ENCODE data around the gene CMSS1. TPM values are rescaled to one million over a fixed set of nuclear protein-coding genes. Genes with fewer than 3 reads are reported as not detected.

CMSS1 gene
- total RNA-seq, 1 experiment from 2014 or later = 64.1 TPM

DNA sequence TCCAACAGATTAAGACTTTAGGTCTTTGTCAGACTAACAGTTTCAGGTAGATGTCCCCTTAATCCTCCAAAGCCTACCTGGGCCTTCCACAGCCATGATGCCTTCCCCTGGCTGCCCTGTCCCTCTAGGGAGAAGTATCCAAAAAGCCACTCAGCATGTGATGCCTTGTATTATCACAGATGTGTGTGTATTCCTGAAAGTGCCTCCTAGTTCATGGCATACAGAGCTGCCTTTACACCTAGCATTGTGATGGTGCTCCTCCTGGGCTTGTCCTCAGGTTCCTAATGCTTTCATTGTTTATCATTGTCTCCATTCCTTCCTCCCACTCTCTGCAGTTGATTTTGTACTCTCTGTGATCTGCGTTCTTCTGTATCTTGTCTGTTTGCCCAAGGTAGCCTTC lies 43.6 kb downstream of the CMSS1 start:
- BruUV-seq (replicated peaks) = no TSS peak
- H3K79me2 ChIP-seq (ENCODE audit: insufficient read depth, low read length) = peaks cover 3% of the 10 kb centered on the region; the same call in 1 of the 2 replicates
- no peaks in the 10 kb centered on the region for H3K36me3 ChIP-seq (ENCODE audit: control insufficient read depth in 1 of 2, insufficient read depth in 2 of 2, low read length in 2 of 2)
- intact Hi-C loops (cut with micrococcal nuclease) = no loop called here
- H2AFZ ChIP-seq (ENCODE audit: low read depth, low read length, poor library complexity, severe bottlenecking) = no peak overlapping the region
- POLR2A ChIA-PET = no interaction called here
- no peak overlapping the region for H3K4me2 ChIP-seq (ENCODE audit: low read length)
- RAD21 ChIA-PET (ENCODE audit: low non-redundant PET in 1 of 2, low total read pairs in 2 of 2, uncharacterized antibody in 2 of 2, unreplicated experiment in 2 of 2) = no interaction called here
- H3K9ac ChIP-seq (ENCODE audit: low read length) = no peak overlapping the region
- no peaks in the 10 kb centered on the region for H3K9me2 ChIP-seq (ENCODE audit: insufficient read depth)
- H3K4me3 ChIP-seq (replicated peaks in 1 of 2; ENCODE audit: low read depth in 1 of 2, low read length in 2 of 2) = no peak overlapping the region
- no peak for DNase-seq (ENCODE audit: low read depth, low spot score)
- no peak overlapping the region for H3K27ac ChIP-seq (ENCODE audit: low read depth, low read length)
- no peaks in the 10 kb centered on the region for H3K27me3 ChIP-seq (ENCODE audit: insufficient read depth, low read length)
- ATAC-seq = no peak
- no peaks in the 10 kb centered on the region for H4K20me1 ChIP-seq (ENCODE audit: insufficient read depth)
- H3K9me3 ChIP-seq (ENCODE audit: control insufficient read depth in 1 of 2, insufficient read depth in 1 of 2, low read depth in 1 of 2, low read length in 2 of 2) = no peaks in the 10 kb centered on the region
- peaks cover 0 to 17% of the 10 kb centered on the region in 2 experiments; a peak in 2 of 4 replicates for H3K4me1 ChIP-seq (ENCODE audit: control insufficient read depth in 1 of 2, insufficient read depth in 2 of 2, low read length in 2 of 2)
- CTCF ChIA-PET = interaction anchor here (1.4 to 3.6 kb wide), 2 partner anchors 17 to 18 kb away, joined by 3 to 10 read pairs; no protein-coding TSS in a partner anchor
- TF ChIP-seq POLR2AphosphoS5 (IDR thresholded peaks at IDR 0.05; ENCODE audit: low read depth, low read length) (no peak), FOSL1 (IDR thresholded peaks at IDR 0.05; ENCODE audit: low read depth) (no peak), EZH2 (IDR thresholded peaks at IDR 0.05) (no peak), ZNF274 (IDR thresholded peaks at IDR 0.05; ENCODE audit: low read depth, low read length) (no peak), YY1 (IDR thresholded peaks at IDR 0.05; ENCODE audit: extremely low read depth, insufficient replicate concordance, low read depth, low read length) (no peak), RAD21 (IDR thresholded peaks at IDR 0.05; ENCODE audit: low read depth) (no peak), JUND (IDR thresholded peaks at IDR 0.05) (no peak), SRF (IDR thresholded peaks at IDR 0.05; ENCODE audit: low read depth) (no peak), TCF7L2 (IDR thresholded peaks at IDR 0.05; ENCODE audit: borderline replicate concordance, extremely low read depth, insufficient read depth, insufficient read length) (no peak), SP1 (IDR thresholded peaks at IDR 0.05; ENCODE audit: low read depth) (no peak), CBX3 (IDR thresholded peaks at IDR 0.05; ENCODE audit: low read depth) (no peak), SIN3A (IDR thresholded peaks at IDR 0.05; ENCODE audit: low read depth) (no peak), CEBPB (IDR thresholded peaks at IDR 0.05; ENCODE audit: low read depth) (no peak), EGR1 (IDR thresholded peaks at IDR 0.05; ENCODE audit: low read depth) (no peak)
- TF ChIP-seq, protein P1, sequence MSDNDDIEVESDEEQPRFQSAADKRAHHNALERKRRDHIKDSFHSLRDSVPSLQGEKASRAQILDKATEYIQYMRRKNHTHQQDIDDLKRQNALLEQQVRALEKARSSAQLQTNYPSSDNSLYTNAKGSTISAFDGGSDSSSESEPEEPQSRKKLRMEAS (IDR thresholded peaks at IDR 0.05) = no peak
- TF ChIP-seq, protein P2, sequence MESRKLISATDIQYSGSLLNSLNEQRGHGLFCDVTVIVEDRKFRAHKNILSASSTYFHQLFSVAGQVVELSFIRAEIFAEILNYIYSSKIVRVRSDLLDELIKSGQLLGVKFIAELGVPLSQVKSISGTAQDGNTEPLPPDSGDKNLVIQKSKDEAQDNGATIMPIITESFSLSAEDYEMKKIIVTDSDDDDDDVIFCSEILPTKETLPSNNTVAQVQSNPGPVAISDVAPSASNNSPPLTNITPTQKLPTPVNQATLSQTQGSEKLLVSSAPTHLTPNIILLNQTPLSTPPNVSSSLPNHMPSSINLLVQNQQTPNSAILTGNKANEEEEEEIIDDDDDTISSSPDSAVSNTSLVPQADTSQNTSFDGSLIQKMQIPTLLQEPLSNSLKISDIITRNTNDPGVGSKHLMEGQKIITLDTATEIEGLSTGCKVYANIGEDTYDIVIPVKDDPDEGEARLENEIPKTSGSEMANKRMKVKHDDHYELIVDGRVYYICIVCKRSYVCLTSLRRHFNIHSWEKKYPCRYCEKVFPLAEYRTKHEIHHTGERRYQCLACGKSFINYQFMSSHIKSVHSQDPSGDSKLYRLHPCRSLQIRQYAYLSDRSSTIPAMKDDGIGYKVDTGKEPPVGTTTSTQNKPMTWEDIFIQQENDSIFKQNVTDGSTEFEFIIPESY (IDR thresholded peaks at IDR 0.05; ENCODE audit: extremely low read depth, insufficient replicate concordance, low read length) = no peak
- TF ChIP-seq, protein P3, sequence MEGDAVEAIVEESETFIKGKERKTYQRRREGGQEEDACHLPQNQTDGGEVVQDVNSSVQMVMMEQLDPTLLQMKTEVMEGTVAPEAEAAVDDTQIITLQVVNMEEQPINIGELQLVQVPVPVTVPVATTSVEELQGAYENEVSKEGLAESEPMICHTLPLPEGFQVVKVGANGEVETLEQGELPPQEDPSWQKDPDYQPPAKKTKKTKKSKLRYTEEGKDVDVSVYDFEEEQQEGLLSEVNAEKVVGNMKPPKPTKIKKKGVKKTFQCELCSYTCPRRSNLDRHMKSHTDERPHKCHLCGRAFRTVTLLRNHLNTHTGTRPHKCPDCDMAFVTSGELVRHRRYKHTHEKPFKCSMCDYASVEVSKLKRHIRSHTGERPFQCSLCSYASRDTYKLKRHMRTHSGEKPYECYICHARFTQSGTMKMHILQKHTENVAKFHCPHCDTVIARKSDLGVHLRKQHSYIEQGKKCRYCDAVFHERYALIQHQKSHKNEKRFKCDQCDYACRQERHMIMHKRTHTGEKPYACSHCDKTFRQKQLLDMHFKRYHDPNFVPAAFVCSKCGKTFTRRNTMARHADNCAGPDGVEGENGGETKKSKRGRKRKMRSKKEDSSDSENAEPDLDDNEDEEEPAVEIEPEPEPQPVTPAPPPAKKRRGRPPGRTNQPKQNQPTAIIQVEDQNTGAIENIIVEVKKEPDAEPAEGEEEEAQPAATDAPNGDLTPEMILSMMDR (IDR thresholded peaks at IDR 0.05 in 2 of 3, conservative IDR thresholded peaks at IDR 0.05 in 1 of 3; ENCODE audit: borderline replicate concordance in 1 of 3, insufficient read depth in 1 of 3, low read depth in 2 of 3, low read length in 2 of 3) = no peak
- TF ChIP-seq, protein P4, sequence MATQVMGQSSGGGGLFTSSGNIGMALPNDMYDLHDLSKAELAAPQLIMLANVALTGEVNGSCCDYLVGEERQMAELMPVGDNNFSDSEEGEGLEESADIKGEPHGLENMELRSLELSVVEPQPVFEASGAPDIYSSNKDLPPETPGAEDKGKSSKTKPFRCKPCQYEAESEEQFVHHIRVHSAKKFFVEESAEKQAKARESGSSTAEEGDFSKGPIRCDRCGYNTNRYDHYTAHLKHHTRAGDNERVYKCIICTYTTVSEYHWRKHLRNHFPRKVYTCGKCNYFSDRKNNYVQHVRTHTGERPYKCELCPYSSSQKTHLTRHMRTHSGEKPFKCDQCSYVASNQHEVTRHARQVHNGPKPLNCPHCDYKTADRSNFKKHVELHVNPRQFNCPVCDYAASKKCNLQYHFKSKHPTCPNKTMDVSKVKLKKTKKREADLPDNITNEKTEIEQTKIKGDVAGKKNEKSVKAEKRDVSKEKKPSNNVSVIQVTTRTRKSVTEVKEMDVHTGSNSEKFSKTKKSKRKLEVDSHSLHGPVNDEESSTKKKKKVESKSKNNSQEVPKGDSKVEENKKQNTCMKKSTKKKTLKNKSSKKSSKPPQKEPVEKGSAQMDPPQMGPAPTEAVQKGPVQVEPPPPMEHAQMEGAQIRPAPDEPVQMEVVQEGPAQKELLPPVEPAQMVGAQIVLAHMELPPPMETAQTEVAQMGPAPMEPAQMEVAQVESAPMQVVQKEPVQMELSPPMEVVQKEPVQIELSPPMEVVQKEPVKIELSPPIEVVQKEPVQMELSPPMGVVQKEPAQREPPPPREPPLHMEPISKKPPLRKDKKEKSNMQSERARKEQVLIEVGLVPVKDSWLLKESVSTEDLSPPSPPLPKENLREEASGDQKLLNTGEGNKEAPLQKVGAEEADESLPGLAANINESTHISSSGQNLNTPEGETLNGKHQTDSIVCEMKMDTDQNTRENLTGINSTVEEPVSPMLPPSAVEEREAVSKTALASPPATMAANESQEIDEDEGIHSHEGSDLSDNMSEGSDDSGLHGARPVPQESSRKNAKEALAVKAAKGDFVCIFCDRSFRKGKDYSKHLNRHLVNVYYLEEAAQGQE (IDR thresholded peaks at IDR 0.05; ENCODE audit: low read depth) = no peak
- TF ChIP-seq, protein P5, sequence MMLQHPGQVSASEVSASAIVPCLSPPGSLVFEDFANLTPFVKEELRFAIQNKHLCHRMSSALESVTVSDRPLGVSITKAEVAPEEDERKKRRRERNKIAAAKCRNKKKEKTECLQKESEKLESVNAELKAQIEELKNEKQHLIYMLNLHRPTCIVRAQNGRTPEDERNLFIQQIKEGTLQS (IDR thresholded peaks at IDR 0.05) = no peak
